ENCODE results near the gene PPP5C.

Gene PPP5C

DNA sequence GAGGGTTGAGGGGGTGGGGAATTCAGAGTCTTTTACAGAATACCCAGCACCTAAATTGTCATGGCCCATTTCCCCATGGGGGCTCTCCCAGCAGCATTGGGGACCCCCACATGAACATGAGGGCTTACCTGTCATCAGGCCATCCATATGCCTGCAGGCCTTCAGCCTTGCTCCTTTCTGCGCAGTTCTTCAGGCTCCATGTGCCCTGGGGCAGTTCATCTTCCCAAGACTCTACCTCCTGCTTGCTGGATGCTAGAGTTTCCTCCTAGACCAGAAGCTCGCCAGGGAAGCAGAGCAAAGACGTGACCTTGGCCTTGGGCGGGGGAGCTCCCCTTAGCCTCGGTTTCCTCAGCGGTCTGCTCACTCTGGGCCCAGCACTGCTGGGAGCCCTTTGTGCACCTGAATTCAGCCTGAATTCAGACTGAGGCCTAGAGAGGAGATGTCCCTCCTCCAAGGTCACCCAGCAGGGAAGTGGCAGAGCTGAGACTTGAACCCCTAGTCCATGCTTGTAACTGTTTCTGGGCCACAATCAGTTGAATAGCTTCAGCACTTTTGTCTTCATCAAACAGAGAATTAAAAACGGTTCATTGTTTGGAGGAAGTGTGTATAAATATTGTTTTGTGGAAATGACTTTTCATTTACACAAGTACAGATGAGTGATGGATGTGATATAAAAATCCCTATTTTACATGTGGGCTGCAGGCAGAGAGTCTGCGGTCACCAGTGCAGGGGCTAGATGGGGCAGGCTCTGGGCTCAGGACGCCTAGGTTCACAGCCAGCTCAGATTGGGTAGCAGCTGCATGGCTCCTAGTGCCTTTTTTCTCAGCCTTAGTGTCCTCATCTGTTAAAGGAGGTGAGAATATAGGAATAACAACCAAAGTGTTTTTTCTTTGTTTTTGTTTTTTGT lies 9.5 kb downstream of the PPP5C start:
- no peak for TF ChIP-seq CREB1 (IDR thresholded peaks at IDR 0.05; ENCODE audit: low read depth)
- TF ChIP-seq ZBTB7A (IDR thresholded peaks at IDR 0.05; ENCODE audit: low read depth), result no peak
- TF ChIP-seq CEBPB (IDR thresholded peaks at IDR 0.05), result no peak

- TF ChIP-seq CEBPB (IDR thresholded peaks at IDR 0.05) (no peak), EGR1 (IDR thresholded peaks at IDR 0.05) (no peak), FOXM1 (IDR thresholded peaks at IDR 0.05; ENCODE audit: borderline replicate concordance, low read depth) (no peak), TEAD4 (IDR thresholded peaks at IDR 0.05) (no peak), ZBTB7A (IDR thresholded peaks at IDR 0.05; ENCODE audit: low read depth) (no peak), REST (IDR thresholded peaks at IDR 0.05; ENCODE audit: low read depth) (no peak), CREB1 (IDR thresholded peaks at IDR 0.05; ENCODE audit: low read depth) (no peak), EP300 (IDR thresholded peaks at IDR 0.05; ENCODE audit: borderline replicate concordance) (no peak), MAX (IDR thresholded peaks at IDR 0.05) (no peak), NFIC (IDR thresholded peaks at IDR 0.05) (no peak)
Measured at GRCh38 chr19:46357846-46358583, 11.1 kb downstream of the PPP5C start.

DNA sequence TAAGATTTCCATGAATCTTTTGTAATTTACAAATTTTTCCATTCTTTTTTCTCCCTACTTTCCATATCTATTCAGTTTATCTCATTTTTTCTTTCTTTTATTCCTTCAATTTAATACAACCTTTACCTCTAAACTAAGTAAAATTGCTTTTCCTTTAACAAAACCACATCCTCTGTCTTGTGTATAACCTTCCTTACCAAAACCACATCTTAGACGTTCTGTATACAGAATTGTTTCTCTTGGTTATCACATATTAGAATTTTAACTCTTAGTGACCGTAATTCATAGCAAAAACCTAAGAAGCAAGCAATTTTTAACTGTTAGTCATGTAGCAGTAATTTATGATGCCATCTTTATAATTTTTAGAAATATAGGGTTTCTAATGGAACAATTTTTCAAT lies 15.0 kb downstream of the PPP5C start:
- TF ChIP-seq NFIC (IDR thresholded peaks at IDR 0.05) (no peak), YY1 (IDR thresholded peaks at IDR 0.05; ENCODE audit: low read depth) (no peak), CEBPB (IDR thresholded peaks at IDR 0.05) (no peak), TEAD4 (IDR thresholded peaks at IDR 0.05) (no peak), RAD21 (IDR thresholded peaks at IDR 0.05; ENCODE audit: low read depth) (no peak), TCF12 (IDR thresholded peaks at IDR 0.05; ENCODE audit: low read depth) (no peak)

- TF ChIP-seq EP300 (IDR thresholded peaks at IDR 0.05; ENCODE audit: borderline replicate concordance) (no peak), RAD21 (IDR thresholded peaks at IDR 0.05; ENCODE audit: low read depth) (no peak), MAX (IDR thresholded peaks at IDR 0.05) (no peak), TAF1 (IDR thresholded peaks at IDR 0.05; ENCODE audit: low read depth) (no peak), ZBTB7A (IDR thresholded peaks at IDR 0.05; ENCODE audit: low read depth) (no peak), TEAD4 (IDR thresholded peaks at IDR 0.05) (no peak), FOXM1 (IDR thresholded peaks at IDR 0.05; ENCODE audit: borderline replicate concordance, low read depth) (no peak), YY1 (IDR thresholded peaks at IDR 0.05; ENCODE audit: low read depth) (no peak), EGR1 (IDR thresholded peaks at IDR 0.05) (no peak)
- TF ChIP-seq, protein P1, sequence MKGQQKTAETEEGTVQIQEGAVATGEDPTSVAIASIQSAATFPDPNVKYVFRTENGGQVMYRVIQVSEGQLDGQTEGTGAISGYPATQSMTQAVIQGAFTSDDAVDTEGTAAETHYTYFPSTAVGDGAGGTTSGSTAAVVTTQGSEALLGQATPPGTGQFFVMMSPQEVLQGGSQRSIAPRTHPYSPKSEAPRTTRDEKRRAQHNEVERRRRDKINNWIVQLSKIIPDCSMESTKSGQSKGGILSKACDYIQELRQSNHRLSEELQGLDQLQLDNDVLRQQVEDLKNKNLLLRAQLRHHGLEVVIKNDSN (IDR thresholded peaks at IDR 0.05), result no peak
Measured at GRCh38 chr19:46364359-46364758, 17.5 kb downstream of the PPP5C start.

DNA sequence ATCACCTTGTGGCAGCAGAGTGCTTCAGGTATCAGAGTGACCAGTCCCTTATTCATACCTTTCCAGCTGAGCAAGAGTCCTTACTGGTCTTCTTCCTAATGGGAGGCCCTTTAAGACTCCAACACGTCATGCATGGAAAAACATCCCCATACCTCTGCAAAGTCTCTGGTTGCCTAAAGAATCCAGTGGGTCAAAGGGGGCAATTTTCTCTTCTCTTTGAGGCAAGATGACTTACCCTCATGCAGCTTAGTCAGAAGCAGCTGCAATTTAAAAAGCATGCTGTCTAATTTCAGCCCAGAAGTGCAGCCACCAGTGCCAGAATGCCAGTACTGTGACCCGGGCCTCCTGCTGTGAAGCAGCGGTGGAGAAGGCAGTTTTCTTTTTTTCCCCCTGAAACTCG lies 18.7 kb downstream of the PPP5C start:
- TF ChIP-seq ZBTB7A (IDR thresholded peaks at IDR 0.05; ENCODE audit: low read depth), result no peak
- no peak for TF ChIP-seq CREB1 (IDR thresholded peaks at IDR 0.05; ENCODE audit: low read depth)

- no peak for TF ChIP-seq CREB1 (IDR thresholded peaks at IDR 0.05; ENCODE audit: low read depth)
- TF ChIP-seq, protein P1 (IDR thresholded peaks at IDR 0.05), result no peak
- TF ChIP-seq CEBPB (IDR thresholded peaks at IDR 0.05), result no peak
- no peak for TF ChIP-seq REST (IDR thresholded peaks at IDR 0.05; ENCODE audit: low read depth)
- TF ChIP-seq MAX (IDR thresholded peaks at IDR 0.05), result no peak
- no peak for TF ChIP-seq NFIC (IDR thresholded peaks at IDR 0.05)
- TF ChIP-seq FOXM1 (IDR thresholded peaks at IDR 0.05; ENCODE audit: borderline replicate concordance, low read depth), result no peak
- TF ChIP-seq TEAD4 (IDR thresholded peaks at IDR 0.05), result no peak
- TF ChIP-seq EP300 (IDR thresholded peaks at IDR 0.05; ENCODE audit: borderline replicate concordance), result no peak
- TF ChIP-seq EGR1 (IDR thresholded peaks at IDR 0.05), result no peak
Measured at GRCh38 chr19:46366620-46367292, 19.9 kb downstream of the PPP5C start.
